H1 (cell line): ENCODE measurements around the gene C2CD4B. TPM values are rescaled to one million over a fixed set of nuclear protein-coding genes. Genes with fewer than 3 reads are reported as not detected.

Experiments
- CREB1 ChIP-seq: IDR thresholded peaks from 2 replicates; pipeline ENCODE4 v1.6.1; 2012; ENCODE audit warnings: inconsistent platforms
- JUN ChIP-seq: IDR thresholded peaks from 2 replicates; pipeline ENCODE4 v1.6.1; 2011; ENCODE audit warnings: low read depth, mild to moderate bottlenecking, improper control_type of control experiment, low read length
- NANOG ChIP-seq: IDR thresholded peaks from 2 replicates; pipeline ENCODE4 v1.6.1; 2011; ENCODE audit warnings: low read length, low read depth, mild to moderate bottlenecking, inconsistent platforms; ENCODE audit not compliant: insufficient read depth, poor library complexity, severe bottlenecking
- RBBP5 ChIP-seq: IDR thresholded peaks from 2 replicates; pipeline ENCODE4 v1.7.1; 2012; ENCODE audit warnings: low read depth, mild to moderate bottlenecking, inconsistent platforms, low read length, moderate library complexity, borderline replicate concordance
- polyA plus RNA-seq, 7 experiments: library from polyadenylated mRNA; depleted of rRNA in 3 of 7; stranded (reverse) in 5 of 7; unstranded in 2 of 7; fragments of >200 nt in 5 of 7; fragments of 200-250 nt in 2 of 7; gene quantifications; 1 replicate in 5 of 7; 2 replicates in 1 of 7; 4 replicates in 1 of 7; pipeline versions ENCODE4 v1.2.1 to v1.2.3, GENCODE V29; 2011 to 2013; ENCODE audit warnings: missing spikeins in 2 of 7, mixed read lengths in 2 of 7
- total RNA-seq: library from RNA; stranded (reverse); fragmentation: NEBNext Ultra II Directional; extraction: Animal tissue kit (Norgen Biotek cat#: 25700); gene quantifications from 2 replicates; pipeline ENCODE4 v1.2.1, GENCODE V29; 2021

The C2CD4B gene
- total and polyA plus RNA-seq, 2 of the 8 experiments (the other 6 are each of a cell fraction or from before 2014, with no cell fraction given) = 0.12 to 0.73 TPM

- TF ChIP-seq RBBP5 = no peak
- TF ChIP-seq CREB1 = no peak
- TF ChIP-seq JUN = no peak
- no peak for TF ChIP-seq NANOG
These were observed 23.7 kb upstream of the C2CD4B start (continued) for GRCh38 chr15:62188744-62189143.
